AG10803 (cell line): ENCODE measurements around the gene IYD.

Experiments used
- DNase-seq: peaks from one replicate; pipeline ENCODE4 v3.0.0; 2010; ENCODE audit warnings: low read depth
- H3K4me3 ChIP-seq: 2 replicates; pipeline ENCODE4 v1.5.1; 2011; ENCODE audit warnings: mild to moderate bottlenecking, low read length, control low read depth
- TF ChIP-seq, protein P1 (sequence below): conservative IDR thresholded peaks from 2 replicates; pipeline ENCODE4 v1.5.1; 2011; ENCODE audit warnings: mild to moderate bottlenecking, low read length, control low read depth, inconsistent platforms

Gene IYD

DNA sequence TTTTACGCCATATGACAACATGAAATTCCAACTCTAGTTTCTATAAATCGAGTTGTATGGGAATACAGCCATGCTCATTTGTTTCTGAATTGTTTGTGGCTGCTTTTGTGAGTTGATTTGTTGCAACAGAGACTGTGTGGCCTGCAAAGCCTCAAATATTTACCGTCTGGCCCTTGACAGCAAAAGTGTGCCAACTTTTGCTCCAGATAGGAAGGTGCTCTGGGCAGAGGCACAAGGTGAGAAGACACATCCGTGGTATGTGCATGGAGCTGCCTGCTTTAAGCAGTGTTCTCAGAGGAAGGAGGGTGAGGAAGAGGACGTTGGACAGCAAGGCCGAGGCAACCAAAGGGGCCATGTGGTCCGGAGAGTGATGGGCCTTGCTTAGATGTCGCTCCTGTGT, 57.4 kb downstream of the IYD start:
- TF ChIP-seq, protein P1, sequence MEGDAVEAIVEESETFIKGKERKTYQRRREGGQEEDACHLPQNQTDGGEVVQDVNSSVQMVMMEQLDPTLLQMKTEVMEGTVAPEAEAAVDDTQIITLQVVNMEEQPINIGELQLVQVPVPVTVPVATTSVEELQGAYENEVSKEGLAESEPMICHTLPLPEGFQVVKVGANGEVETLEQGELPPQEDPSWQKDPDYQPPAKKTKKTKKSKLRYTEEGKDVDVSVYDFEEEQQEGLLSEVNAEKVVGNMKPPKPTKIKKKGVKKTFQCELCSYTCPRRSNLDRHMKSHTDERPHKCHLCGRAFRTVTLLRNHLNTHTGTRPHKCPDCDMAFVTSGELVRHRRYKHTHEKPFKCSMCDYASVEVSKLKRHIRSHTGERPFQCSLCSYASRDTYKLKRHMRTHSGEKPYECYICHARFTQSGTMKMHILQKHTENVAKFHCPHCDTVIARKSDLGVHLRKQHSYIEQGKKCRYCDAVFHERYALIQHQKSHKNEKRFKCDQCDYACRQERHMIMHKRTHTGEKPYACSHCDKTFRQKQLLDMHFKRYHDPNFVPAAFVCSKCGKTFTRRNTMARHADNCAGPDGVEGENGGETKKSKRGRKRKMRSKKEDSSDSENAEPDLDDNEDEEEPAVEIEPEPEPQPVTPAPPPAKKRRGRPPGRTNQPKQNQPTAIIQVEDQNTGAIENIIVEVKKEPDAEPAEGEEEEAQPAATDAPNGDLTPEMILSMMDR, result no peak
- no peak for DNase-seq
- no peak overlapping the region for H3K4me3 ChIP-seq

DNA sequence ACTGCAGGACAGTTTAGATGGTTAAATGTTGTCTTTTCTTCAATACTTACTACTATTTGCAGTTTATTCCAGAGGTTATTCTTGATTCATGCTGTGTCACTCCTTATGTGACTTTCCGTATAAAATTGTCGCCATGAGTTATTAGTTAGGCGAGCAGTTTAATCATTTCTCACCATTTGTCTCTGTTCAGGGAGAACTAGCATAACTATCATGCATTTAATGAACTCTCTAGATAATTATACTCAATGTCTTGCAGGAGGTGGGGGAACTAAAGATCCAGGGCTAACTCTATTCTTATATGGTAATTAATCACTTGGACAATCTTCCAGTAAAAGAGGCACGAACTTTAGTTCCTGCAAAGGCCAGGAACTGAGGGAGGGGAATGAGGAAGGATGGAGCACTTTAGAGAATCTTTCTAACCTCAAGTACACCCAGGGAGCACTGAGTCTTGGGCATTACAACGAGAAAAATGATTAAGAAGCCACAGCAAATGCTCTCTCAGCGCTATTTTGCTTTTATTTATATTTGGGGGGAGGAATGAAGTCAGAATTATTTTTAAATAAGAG, 58.3 kb downstream of the IYD start:
- no peak for DNase-seq
- H3K4me3 ChIP-seq, result no peak overlapping the region
- TF ChIP-seq, protein P1, result no peak

DNA sequence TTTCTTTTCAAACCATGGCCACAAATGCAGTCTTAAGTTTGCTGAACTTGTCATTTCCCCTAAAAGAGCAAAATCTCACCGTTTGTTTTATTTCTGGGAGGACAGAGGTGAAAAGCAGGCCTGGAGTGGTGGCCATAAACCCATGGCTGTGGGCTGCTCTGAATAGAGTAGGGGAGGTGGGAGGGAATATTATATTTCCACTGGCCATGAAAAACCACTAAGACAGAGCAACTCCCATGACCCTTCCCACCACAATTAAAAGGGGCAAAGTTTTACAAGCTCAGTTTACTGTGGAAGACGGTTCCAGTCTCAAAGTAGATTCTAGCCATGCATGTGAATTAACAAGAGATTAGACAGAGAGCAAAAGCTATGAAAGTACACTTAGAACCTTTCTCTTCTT, 59.0 kb downstream of the IYD start:
- H3K4me3 ChIP-seq, result no peak overlapping the region
- no peak for DNase-seq
- TF ChIP-seq, protein P1, result no peak

DNA sequence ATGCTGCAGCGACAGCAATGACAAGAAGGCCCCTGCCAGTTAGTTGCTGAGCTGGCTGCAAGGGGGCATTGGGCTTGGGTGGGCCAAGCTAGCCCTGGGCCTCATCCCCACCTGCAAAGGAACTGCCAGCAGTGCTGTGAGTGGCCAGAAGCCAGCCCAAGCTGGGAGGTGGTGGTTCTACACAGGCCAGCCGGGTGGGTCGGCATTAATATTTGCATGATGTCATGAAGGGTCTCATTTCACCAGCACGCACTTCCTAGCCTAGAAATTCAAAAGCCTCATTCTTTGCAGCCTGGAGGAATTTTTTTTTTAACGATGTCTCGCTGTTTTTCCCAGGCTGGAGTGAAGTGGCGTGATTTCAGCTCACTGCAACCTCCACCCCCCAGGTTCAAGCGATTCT, 62.0 kb downstream of the IYD start:
- no peak overlapping the region for H3K4me3 ChIP-seq
- TF ChIP-seq, protein P1, result no peak
- DNase-seq, result no peak

DNA sequence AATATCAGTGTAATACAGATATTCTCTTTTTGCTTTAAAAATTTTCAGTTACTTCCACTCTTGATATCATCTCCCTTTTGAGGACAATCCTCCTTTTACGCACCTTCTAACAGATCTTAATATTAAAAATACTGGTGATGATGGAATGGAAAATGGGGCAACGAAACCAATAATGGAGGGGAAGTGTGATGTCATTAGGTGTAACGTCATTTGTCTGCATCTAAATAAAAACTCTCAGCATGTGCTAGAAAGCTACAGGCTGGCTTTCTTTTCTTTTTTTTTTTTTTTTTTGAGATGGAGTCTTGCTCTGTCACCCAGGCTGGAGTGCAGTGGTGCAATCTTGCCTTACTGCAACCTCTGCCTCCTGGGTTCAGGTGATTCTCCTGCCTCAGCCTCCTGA, 66.5 kb downstream of the IYD start:
- DNase-seq, result no peak
- H3K4me3 ChIP-seq, result no peak overlapping the region
- TF ChIP-seq, protein P1, result no peak

DNA sequence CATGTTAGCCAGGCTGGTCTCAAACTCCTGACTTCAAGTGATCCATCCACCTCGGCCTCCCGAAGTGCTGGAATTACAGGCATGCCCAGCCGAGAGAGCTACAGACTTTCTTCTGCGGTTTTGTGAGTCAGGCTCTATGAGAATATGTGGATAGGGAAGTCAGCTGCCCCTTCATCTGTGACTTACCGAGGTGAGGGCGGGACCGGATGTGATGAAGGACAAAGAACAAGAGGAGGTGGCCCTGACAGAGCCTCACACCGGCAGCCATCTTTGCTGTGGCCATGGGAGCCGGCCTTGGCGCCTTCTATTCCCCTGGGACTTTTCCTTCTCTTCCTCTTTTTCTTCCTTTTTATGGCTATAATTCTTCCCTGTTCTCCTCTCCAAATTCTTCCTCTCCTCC, 67.0 kb downstream of the IYD start:
- no peak for DNase-seq
- no peak overlapping the region for H3K4me3 ChIP-seq
- TF ChIP-seq, protein P1, result no peak

DNA sequence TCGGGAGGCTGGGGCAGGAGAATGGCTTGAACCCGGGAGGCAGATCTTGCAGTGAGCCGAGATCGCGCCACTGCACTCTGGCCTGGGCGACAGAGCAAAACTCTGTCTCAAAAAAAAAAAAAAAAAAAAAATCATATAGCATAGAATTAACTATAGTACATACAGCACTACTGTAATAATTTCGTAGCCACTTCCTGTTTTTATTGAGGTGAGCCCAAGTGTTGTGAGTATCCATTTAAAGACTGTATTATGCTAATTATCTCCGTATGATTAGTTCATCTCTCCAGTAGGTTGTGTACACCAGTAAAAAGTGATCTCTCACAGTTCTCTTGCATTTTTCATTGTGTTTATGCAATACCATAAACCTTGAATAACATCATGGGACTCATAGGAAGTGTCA, 70.6 kb downstream of the IYD start:
- no peak overlapping the region for H3K4me3 ChIP-seq
- DNase-seq, result no peak
- TF ChIP-seq, protein P1, result no peak
